HepG2 (cell line): Measurements from ENCODE around the gene IL22RA1. TPM values are rescaled to one million over a fixed set of nuclear protein-coding genes. Genes with fewer than 3 reads are reported as not detected.

Experiments
- ATAC-seq: fragments of 200-7000 bp; cut with Tn5 transposase; 3 replicates; pipeline ENCODE4 v1.9.1; 2020; ENCODE audit warnings: mild to moderate bottlenecking, moderate library complexity
- BruUV-seq: library from RNA; stranded (reverse); fragments of 400-500 nt; replicated peaks from 2 replicates; lab custom pipeline; 2021; lab: Mats Ljungman, UMichigan
- CTCF ChIA-PET: fragments of 300-600 bp; formaldehyde crosslinking; extraction: SDS; loops from one replicate; lab custom pipeline; 2021; ENCODE audit warnings: low total read pairs, inconsistent platforms, low intra/inter-chr PET ratio; lab: Yijun Ruan, JAX
- POLR2A ChIA-PET: fragments of 350-600 bp; sonication (Branson Sonifier 250); formaldehyde crosslinking; loops from one replicate; lab custom pipeline; 2020; ENCODE audit warnings: antibody characterized with exemption, inconsistent platforms; lab: Yijun Ruan, JAX
- DNase-seq: peaks from one replicate; pipeline ENCODE4 v3.0.0-alpha.2; 2015; ENCODE audit warnings: low spot score
- FAIRE-seq: peaks from 3 replicates; lab custom pipeline; 2011; peaks lifted over from hg19 to GRCh38; lab: Jason Lieb, UNC
- H2AFZ ChIP-seq: one replicate; pipeline ENCODE4 v1.6.1; 2011; ENCODE audit warnings: low read length, inconsistent platforms
- H3K27ac ChIP-seq: fragments of 300-600 bp; 3 replicates; pipeline ENCODE4 v1.8.0; 2011; ENCODE audit warnings: mixed run types, mild to moderate bottlenecking, mixed read lengths, low read length, inconsistent platforms; ENCODE audit not compliant: insufficient read depth; ENCODE audit errors: extremely low read length
- H3K27me3 ChIP-seq, 2 experiments: fragments of 200-600 bp in 1 of 2; 2 replicates in 1 of 2; 3 replicates in 1 of 2; pipeline versions ENCODE4 v1.6.0 to v1.8.0; 2011; ENCODE audit warnings: low read length in 2 of 2, mild to moderate bottlenecking in 2 of 2, moderate library complexity in 2 of 2, inconsistent platforms in 1 of 2; ENCODE audit not compliant: insufficient read depth in 2 of 2, control insufficient read depth in 1 of 2
- H3K36me3 ChIP-seq, 2 experiments: fragments of 200-600 bp in 1 of 2; replicated peaks in 1 of 2; 2 replicates in 1 of 2; 3 replicates in 1 of 2; pipeline versions ENCODE4 v1.5.1 to v1.8.0; 2011; ENCODE audit warnings: low read length in 2 of 2, inconsistent platforms in 1 of 2; ENCODE audit not compliant: insufficient read depth in 2 of 2, control insufficient read depth in 1 of 2
- H3K4me1 ChIP-seq: 2 replicates; pipeline ENCODE4 v1.5.1; 2012; ENCODE audit warnings: low read length, inconsistent platforms; ENCODE audit not compliant: insufficient read depth
- H3K4me2 ChIP-seq: 2 replicates; pipeline ENCODE4 v1.6.0; 2011; ENCODE audit warnings: low read depth, low read length, inconsistent platforms
- H3K4me3 ChIP-seq, 3 experiments: fragments of 200-600 bp in 1 of 3; sonication (generic), shearing (Covaris generic) in 1 of 3; replicated peaks in 1 of 3; 2 replicates each; pipeline ENCODE4 v1.5.1; 2011 to 2016; ENCODE audit warnings: low read length in 3 of 3, inconsistent platforms in 2 of 3, low read depth in 2 of 3, mild to moderate bottlenecking in 2 of 3, control low read depth in 1 of 3, mixed read lengths in 1 of 3; ENCODE audit not compliant: insufficient read depth in 1 of 3
- H3K79me2 ChIP-seq: one replicate; pipeline ENCODE4 v1.6.1; 2011; ENCODE audit warnings: low read length, inconsistent platforms; ENCODE audit not compliant: insufficient read depth
- H3K9ac ChIP-seq: 2 replicates; pipeline ENCODE4 v1.6.0; 2011; ENCODE audit warnings: mild to moderate bottlenecking, low read depth, low read length, inconsistent platforms; ENCODE audit not compliant: insufficient read depth
- H3K9me3 ChIP-seq: 2 replicates; pipeline ENCODE4 v1.5.1; 2012; ENCODE audit warnings: mild to moderate bottlenecking, low read length
- H4K20me1 ChIP-seq: 2 replicates; pipeline ENCODE4 v1.6.0; 2011; ENCODE audit warnings: inconsistent platforms, mild to moderate bottlenecking, low read length, moderate library complexity; ENCODE audit not compliant: insufficient read depth
- FOXK1 ChIP-seq: sonication (generic); formaldehyde crosslinking; IDR thresholded peaks from 2 replicates; pipeline ENCODE4 v1.4.0; 2020; ENCODE audit warnings: low read depth, missing genetic modification reagents, borderline replicate concordance
- IRX3 ChIP-seq: sonication (generic); formaldehyde crosslinking; IDR thresholded peaks from 2 replicates; pipeline ENCODE4 v1.8.1; 2023; ENCODE audit warnings: mild to moderate bottlenecking, low read depth, missing genetic modification reagents, borderline replicate concordance
- MYNN ChIP-seq: sonication (generic); formaldehyde crosslinking; IDR thresholded peaks from 2 replicates; pipeline ENCODE4 v1.4.0; 2020; ENCODE audit warnings: mild to moderate bottlenecking, low read depth, missing genetic modification reagents
- NCOR1 ChIP-seq: fragments of 200-600 bp; sonication (generic); IDR thresholded peaks from 2 replicates; pipeline ENCODE4 v1.7.0; 2017; ENCODE audit warnings: antibody characterized with exemption, low read length, borderline replicate concordance
- NR2F6 ChIP-seq, 2 experiments: IDR thresholded peaks; 2 replicates each; pipeline ENCODE4 v1.6.1; 2016; ENCODE audit warnings: antibody characterized with exemption in 1 of 2, mild to moderate bottlenecking in 1 of 2
- PITX1 ChIP-seq: sonication (generic); formaldehyde crosslinking; IDR thresholded peaks from 2 replicates; pipeline ENCODE4 v1.5.1; 2020; ENCODE audit warnings: mild to moderate bottlenecking, missing genetic modification reagents
- RXRA ChIP-seq: sonication (generic); formaldehyde crosslinking; IDR thresholded peaks from 2 replicates; pipeline ENCODE4 v1.5.1; 2020; ENCODE audit warnings: missing genetic modification reagents
- RXRB ChIP-seq: IDR thresholded peaks from 2 replicates; pipeline ENCODE4 v1.6.1; 2016; ENCODE audit warnings: borderline replicate concordance, missing genetic modification reagents, missing compliant biosample characterization
- SOX6 ChIP-seq, 2 experiments: fragments of 450-650 bp in 1 of 2; sonication (generic) in 1 of 2; formaldehyde crosslinking in 1 of 2; IDR thresholded peaks; 2 replicates each; pipeline versions ENCODE4 v1.4.0 to v1.6.1; 2017 to 2020; ENCODE audit warnings: antibody characterized with exemption in 1 of 2, mild to moderate bottlenecking in 1 of 2, missing genetic modification reagents in 1 of 2
- SRY ChIP-seq: sonication (generic); formaldehyde crosslinking; IDR thresholded peaks from 2 replicates; pipeline ENCODE4 v1.8.0; 2022; ENCODE audit warnings: mild to moderate bottlenecking, missing genetic modification reagents
- ZNF230 ChIP-seq: sonication (generic); formaldehyde crosslinking; IDR thresholded peaks from 2 replicates; pipeline ENCODE4 v1.4.0; 2020; ENCODE audit warnings: mild to moderate bottlenecking, missing genetic modification reagents
- ZNF629 ChIP-seq: sonication (generic); formaldehyde crosslinking; conservative IDR thresholded peaks from 2 replicates; pipeline ENCODE4 v1.5.0; 2020; ENCODE audit warnings: missing genetic modification reagents
- WGBS: methylation state at CpG from one replicate; pipeline ENCODE4 v1.1.6; 2017; ENCODE audit warnings: low lambda C conversion rate; 5-methylcytosine and 5-hydroxymethylcytosine counted together
- in situ Hi-C: cut with HindIII; loops from 2 replicates; pipeline ENCODE4 v1.10.0; 2017; ENCODE audit warnings: low pct_unique_long_range_greater_than_20kb; ENCODE audit not compliant: extremely low pct_ligation_motif_present
- intact Hi-C: fragments of 100-400 bp; cut with micrococcal nuclease; formaldehyde crosslinking; loops from one replicate; pipeline ENCODE4 v1.10.0; 2022; ENCODE audit not compliant: unreplicated experiment
- polyA plus RNA-seq, 8 experiments: library from polyadenylated mRNA; depleted of rRNA in 3 of 8; stranded (reverse) in 7 of 8; unstranded in 1 of 8; fragments of >200 nt; fragmentation: Illumina TruSeq in 4 of 8; extraction: Trizol in 4 of 8; gene quantifications; 2 replicates each; pipeline versions ENCODE4 v1.2.1 to v1.2.3, GENCODE V29; 2011 to 2016; ENCODE audit warnings: low read depth in 4 of 8, missing spikeins in 1 of 8, mixed read lengths in 1 of 8; ENCODE audit not compliant: insufficient read depth in 1 of 8
- total RNA-seq, 5 experiments: library from RNA; depleted of rRNA; stranded (reverse); fragments of >200 nt; fragmentation: Illumina TruSeq; extraction: Trizol; gene quantifications; 2 replicates each; pipeline ENCODE4 v1.2.3, GENCODE V29; 2016; ENCODE audit warnings: low read depth in 1 of 5
- TF ChIP-seq, protein P1 (sequence below): IDR thresholded peaks from 2 replicates; pipeline ENCODE4 v1.4.0; 2020; ENCODE audit warnings: mild to moderate bottlenecking, missing genetic modification reagents
- TF ChIP-seq, protein P2 (sequence below): sonication (generic); formaldehyde crosslinking; IDR thresholded peaks from 2 replicates; pipeline ENCODE4 v1.5.0; 2020; ENCODE audit warnings: missing genetic modification reagents
- TF ChIP-seq, protein P3 (sequence below): sonication (generic); formaldehyde crosslinking; IDR thresholded peaks from 2 replicates; pipeline ENCODE4 v1.4.0; 2020; ENCODE audit warnings: missing genetic modification reagents, borderline replicate concordance
- TF ChIP-seq, protein P4 (sequence below): sonication (generic); formaldehyde crosslinking; IDR thresholded peaks from 2 replicates; pipeline ENCODE4 v1.9.0; 2021; ENCODE audit warnings: missing genetic modification reagents, mild to moderate bottlenecking, borderline replicate concordance

Gene IL22RA1
- total and polyA plus RNA-seq, 2 of the 13 experiments (the other 11 are each of a cell fraction or from before 2014, with no cell fraction given), result 4.4 to 10.2 TPM

DNA sequence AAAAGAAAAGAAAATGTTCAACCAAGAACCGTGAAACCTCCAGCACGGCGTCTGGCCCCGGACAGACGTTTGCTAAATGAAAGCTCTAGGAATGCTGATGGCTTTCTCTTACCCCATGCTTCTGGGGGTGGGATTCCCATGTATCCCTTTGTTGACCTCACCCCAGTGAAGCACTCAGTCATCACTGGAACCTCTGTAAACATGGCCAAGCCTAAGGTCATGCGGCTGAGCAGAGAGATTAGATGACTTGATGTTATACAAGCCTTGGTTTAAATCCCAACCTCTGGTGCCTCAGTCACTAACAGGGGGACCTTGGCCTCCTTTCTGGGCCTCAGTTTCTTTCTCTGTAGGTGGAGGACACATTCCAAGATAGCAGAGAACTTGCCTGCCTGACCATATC, 28.2 kb downstream of the IL22RA1 start:
- Histone ChIP-seq H3K4me3 (peak overlapping the region in 1 of 3 experiments; percentile 14; a peak in 1 of 6 replicates), H3K9me3 (no peaks in the 10 kb centered on the region), H3K4me2 (peak overlapping the region; percentile 49; the same call in 1 of the 2 replicates), H2AFZ (no peak overlapping the region), H3K27me3 (0 out of 5 replicates have a peak, but pooled peaks cover 0 to 1% of the 10 kb centered on the region in 2 experiments), H4K20me1 (no peaks in the 10 kb centered on the region), H3K79me2 (no peaks in the 10 kb centered on the region), H3K27ac (no peak overlapping the region), H3K4me1 (peaks cover 99% of the 10 kb centered on the region), H3K36me3 (no peaks in the 10 kb centered on the region), H3K9ac (no peak overlapping the region)
- CTCF ChIA-PET, result no interaction called here
- BruUV-seq, result no TSS peak
- ATAC-seq (no peak; the same call in 2 of the 3 replicates), DNase-seq (peak; percentile 71), FAIRE-seq (no peak)
- intact Hi-C loops (loop anchor here (5.0 kb wide), 1 partner anchor 73 kb away; the partner anchor contains the start of gene IFNLR1), in situ Hi-C loops (no loop called here)
- POLR2A ChIA-PET, result no interaction called here
- WGBS, result 13% methylated on average over 5 of the region's 6 CpGs
- TF ChIP-seq PITX1 (CRISPR knock-in tag) (peak; percentile 61; the same call in 1 of the 2 replicates), NCOR1 (no peak), FOXK1 (peak; percentile 52; the same call in 1 of the 2 replicates), RXRA (CRISPR knock-in tag) (peak; percentile 33; the same call in 1 of the 2 replicates), SRY (CRISPR knock-in tag) (no peak), MYNN (no peak), IRX3 (CRISPR knock-in tag) (no peak), ZNF230 (CRISPR knock-in tag) (no peak), SOX6 (IDR thresholded peaks at IDR 0.05) (no peak), SOX6 (CRISPR knock-in tag; IDR thresholded peaks at IDR 0.05) (peak; percentile 44; the same call in 1 of the 2 replicates), NR2F6 (IDR thresholded peaks at IDR 0.05) (peak; percentile 71), NR2F6 (CRISPR knock-in tag; IDR thresholded peaks at IDR 0.05) (peak; percentile 84), ZNF629 (CRISPR knock-in tag) (peak; percentile 16; the same call in 1 of the 2 replicates), RXRB (CRISPR knock-in tag) (peak; percentile 81; the same call in 1 of the 2 replicates)
- TF ChIP-seq, protein P1, sequence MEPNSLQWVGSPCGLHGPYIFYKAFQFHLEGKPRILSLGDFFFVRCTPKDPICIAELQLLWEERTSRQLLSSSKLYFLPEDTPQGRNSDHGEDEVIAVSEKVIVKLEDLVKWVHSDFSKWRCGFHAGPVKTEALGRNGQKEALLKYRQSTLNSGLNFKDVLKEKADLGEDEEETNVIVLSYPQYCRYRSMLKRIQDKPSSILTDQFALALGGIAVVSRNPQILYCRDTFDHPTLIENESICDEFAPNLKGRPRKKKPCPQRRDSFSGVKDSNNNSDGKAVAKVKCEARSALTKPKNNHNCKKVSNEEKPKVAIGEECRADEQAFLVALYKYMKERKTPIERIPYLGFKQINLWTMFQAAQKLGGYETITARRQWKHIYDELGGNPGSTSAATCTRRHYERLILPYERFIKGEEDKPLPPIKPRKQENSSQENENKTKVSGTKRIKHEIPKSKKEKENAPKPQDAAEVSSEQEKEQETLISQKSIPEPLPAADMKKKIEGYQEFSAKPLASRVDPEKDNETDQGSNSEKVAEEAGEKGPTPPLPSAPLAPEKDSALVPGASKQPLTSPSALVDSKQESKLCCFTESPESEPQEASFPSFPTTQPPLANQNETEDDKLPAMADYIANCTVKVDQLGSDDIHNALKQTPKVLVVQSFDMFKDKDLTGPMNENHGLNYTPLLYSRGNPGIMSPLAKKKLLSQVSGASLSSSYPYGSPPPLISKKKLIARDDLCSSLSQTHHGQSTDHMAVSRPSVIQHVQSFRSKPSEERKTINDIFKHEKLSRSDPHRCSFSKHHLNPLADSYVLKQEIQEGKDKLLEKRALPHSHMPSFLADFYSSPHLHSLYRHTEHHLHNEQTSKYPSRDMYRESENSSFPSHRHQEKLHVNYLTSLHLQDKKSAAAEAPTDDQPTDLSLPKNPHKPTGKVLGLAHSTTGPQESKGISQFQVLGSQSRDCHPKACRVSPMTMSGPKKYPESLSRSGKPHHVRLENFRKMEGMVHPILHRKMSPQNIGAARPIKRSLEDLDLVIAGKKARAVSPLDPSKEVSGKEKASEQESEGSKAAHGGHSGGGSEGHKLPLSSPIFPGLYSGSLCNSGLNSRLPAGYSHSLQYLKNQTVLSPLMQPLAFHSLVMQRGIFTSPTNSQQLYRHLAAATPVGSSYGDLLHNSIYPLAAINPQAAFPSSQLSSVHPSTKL (CRISPR knock-in tag), result peak; percentile 56; the same call in 1 of the 2 replicates
- TF ChIP-seq, protein P2, sequence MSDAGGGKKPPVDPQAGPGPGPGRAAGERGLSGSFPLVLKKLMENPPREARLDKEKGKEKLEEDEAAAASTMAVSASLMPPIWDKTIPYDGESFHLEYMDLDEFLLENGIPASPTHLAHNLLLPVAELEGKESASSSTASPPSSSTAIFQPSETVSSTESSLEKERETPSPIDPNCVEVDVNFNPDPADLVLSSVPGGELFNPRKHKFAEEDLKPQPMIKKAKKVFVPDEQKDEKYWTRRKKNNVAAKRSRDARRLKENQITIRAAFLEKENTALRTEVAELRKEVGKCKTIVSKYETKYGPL, result peak; percentile 55; the same call in 1 of the 2 replicates
- TF ChIP-seq, protein P3, sequence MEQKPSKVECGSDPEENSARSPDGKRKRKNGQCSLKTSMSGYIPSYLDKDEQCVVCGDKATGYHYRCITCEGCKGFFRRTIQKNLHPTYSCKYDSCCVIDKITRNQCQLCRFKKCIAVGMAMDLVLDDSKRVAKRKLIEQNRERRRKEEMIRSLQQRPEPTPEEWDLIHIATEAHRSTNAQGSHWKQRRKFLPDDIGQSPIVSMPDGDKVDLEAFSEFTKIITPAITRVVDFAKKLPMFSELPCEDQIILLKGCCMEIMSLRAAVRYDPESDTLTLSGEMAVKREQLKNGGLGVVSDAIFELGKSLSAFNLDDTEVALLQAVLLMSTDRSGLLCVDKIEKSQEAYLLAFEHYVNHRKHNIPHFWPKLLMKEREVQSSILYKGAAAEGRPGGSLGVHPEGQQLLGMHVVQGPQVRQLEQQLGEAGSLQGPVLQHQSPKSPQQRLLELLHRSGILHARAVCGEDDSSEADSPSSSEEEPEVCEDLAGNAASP (CRISPR knock-in tag), result peak; percentile 25; the same call in 1 of the 2 replicates
- TF ChIP-seq, protein P4, sequence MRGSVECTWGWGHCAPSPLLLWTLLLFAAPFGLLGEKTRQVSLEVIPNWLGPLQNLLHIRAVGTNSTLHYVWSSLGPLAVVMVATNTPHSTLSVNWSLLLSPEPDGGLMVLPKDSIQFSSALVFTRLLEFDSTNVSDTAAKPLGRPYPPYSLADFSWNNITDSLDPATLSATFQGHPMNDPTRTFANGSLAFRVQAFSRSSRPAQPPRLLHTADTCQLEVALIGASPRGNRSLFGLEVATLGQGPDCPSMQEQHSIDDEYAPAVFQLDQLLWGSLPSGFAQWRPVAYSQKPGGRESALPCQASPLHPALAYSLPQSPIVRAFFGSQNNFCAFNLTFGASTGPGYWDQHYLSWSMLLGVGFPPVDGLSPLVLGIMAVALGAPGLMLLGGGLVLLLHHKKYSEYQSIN (CRISPR knock-in tag), result no peak
